NB4 (cell line): ENCODE results near the gene DGKG.

ENCODE experiments used
- CTCF ChIP-seq: IDR thresholded peaks from one replicate; pipeline ENCODE4 v1.5.1; 2012; ENCODE audit warnings: low read depth, low read length
- MYC ChIP-seq: IDR thresholded peaks from 2 replicates; pipeline ENCODE4 v1.6.1; 2011; ENCODE audit warnings: low read depth, low read length
- POLR2A ChIP-seq: IDR thresholded peaks from 2 replicates; pipeline ENCODE4 v1.6.1; 2011; ENCODE audit warnings: mild to moderate bottlenecking; ENCODE audit not compliant: insufficient read length; ENCODE audit errors: extremely low read depth

DNA sequence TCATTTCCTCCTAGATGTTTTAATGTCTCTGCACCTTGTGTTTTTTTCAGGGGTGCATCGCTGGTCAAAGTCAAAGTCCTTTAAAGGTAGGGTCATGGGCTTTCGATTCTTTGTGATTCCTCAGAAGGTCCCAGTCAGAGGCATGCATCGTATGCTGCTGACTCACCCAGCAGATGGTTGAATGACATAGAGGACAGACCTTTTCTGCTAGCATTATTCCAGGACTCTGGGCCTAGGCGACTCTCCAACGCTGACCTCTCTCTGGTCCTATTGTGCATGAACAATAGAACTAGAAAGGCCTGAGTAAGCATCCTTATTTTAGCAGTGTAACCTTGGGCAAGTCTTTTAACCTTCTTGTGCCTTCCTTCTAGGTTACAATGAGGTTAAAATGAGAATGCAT lies 75.9 kb downstream of the DGKG start:
- TF ChIP-seq CTCF (no peak), POLR2A (no peak), MYC (no peak)
